ENCODE data around the gene DENND5A.

Gene DENND5A

DNA sequence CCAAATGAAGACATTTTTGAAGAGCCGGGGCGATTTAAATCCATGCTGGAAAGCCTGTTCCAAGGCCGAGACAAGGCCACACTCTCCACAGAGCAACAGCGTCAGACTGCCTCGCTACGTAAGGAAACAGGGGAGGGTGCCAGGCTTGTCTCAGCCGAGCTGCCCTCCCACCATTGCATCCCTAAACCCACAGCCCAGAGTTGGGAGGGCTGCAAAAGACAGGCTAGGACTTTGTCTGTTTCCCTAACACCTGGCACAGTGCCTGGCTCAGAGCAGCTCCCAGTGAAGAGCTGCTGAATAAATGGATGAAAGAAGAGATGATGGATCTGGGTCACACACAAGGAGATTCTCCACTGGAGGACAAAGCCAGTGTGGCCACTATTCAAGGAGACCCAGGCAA lies 122.4 kb downstream of the DENND5A start:
- FAIRE-seq (no peak), DNase-seq (ENCODE audit: insufficient read length, low spot score) (no peak)

DNA sequence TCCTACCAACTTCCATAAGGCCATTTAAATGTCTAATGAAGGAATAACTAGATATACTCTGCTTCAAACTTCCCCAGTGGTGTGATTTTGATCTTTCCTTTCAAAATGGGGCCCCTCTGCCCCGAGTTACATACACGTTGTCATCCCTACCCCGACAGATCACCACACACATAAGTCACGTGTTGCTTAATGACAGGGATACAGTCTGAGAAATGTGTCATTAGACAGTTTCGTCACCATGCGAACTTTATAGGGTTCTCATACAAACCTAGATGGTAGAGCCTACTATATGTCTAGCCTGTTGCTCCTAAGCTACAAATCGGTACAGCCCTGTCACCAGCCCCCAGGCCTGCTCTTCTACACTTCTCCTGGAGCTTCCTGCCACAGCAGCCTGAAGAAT lies 124.0 kb downstream of the DENND5A start:
- DNase-seq (ENCODE audit: insufficient read length, low spot score) (no peak), FAIRE-seq (no peak)

DNA sequence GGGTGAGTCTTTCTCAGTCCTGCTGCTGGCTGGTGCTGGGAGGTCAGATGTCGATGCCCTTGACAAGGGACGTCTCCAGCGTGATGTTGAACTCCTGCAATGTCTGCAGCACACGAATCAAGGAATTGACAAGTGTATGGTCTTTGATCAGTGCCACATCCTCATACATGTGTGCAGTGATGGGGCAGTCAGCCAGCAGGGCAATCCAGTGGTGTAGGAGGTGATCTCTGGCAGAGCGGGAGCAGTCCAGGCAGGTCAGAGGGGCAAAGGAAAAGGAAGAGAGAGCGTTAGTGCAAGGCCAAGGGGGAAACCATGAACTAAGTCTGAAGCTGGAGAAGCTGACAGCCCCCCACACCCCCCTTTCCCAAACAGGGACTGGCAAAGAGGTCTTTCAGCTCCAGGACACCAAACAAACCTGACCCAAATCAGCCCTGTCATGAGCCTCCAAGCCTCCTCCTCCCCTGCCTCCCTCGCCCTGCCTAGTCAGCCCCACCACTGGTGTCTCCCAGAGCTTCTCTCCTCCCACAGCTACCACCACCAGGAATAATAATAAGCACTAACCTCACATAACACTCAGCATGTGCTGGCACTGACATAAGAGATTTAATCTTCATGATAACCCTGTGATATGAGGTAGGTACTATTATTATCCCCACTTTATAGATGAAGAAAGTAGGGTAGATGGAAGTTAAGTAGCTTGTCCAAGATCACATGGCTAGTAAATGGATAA lies 125.4 kb downstream of the DENND5A start:
- DNase-seq (ENCODE audit: insufficient read length, low spot score) (no peak), FAIRE-seq (no peak)

DNA sequence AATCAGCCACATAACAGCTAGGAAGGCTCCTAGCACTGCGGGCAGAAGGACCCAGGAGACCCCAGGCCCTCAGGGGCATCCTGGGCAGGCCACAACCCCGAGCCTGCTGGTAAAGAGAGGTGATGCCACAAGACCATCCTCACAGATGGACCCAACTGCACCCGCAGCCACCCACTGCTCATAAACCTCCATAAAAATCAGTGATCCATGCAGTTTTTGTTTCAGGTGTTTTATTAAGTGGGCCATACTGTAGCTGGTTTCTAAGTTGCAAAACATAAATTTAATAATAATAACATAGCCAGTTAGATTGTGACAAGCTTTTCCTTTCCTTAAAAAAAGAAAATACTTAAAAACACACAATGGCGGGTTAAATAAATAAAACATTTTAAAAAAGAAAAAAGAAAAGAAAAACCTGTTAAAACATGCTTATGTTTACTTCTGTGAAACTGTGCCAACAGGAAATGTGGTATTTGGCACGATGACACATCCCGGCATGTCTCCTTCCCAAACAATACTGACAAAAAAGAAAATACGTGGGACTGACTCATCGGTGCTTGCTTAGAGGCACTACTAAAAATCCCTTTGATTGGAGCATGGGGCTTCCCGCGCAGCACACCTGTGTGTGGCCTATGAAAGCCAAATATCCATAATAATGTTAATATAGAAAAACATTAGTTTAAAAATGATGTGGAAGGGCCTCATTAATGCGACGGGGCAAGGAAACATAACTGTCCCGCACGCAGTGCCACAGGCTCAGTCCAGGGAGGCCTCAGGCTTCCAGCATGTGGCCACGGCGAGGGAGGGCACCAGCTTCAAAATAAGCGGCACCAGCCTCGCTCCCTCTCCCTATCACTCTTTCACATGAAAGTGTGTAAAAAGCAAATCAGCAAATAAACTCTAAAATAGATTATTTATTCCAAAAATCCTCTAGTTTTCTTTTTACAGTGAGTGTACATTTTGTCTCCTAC lies 126.3 kb downstream of the DENND5A start:
- no peak for FAIRE-seq
- DNase-seq (ENCODE audit: insufficient read length, low spot score) = no peak

DNA sequence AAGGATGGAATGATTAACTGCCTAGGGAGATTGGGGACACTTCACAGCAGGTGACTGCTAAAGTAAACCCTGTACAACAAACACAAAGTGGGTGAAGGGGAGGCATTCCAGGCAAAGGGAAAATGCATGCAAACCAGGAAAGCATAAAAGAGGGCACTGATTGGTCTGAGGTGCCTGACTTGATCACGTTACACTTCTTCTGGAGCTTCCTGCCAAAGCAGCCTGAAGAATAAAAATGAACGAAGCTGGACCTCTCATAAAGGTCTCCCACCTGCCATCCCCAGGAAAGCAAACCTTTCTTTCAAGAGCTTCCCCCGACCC lies 127.1 kb downstream of the DENND5A start:
- FAIRE-seq (no peak), DNase-seq (ENCODE audit: insufficient read length, low spot score) (no peak)

DNA sequence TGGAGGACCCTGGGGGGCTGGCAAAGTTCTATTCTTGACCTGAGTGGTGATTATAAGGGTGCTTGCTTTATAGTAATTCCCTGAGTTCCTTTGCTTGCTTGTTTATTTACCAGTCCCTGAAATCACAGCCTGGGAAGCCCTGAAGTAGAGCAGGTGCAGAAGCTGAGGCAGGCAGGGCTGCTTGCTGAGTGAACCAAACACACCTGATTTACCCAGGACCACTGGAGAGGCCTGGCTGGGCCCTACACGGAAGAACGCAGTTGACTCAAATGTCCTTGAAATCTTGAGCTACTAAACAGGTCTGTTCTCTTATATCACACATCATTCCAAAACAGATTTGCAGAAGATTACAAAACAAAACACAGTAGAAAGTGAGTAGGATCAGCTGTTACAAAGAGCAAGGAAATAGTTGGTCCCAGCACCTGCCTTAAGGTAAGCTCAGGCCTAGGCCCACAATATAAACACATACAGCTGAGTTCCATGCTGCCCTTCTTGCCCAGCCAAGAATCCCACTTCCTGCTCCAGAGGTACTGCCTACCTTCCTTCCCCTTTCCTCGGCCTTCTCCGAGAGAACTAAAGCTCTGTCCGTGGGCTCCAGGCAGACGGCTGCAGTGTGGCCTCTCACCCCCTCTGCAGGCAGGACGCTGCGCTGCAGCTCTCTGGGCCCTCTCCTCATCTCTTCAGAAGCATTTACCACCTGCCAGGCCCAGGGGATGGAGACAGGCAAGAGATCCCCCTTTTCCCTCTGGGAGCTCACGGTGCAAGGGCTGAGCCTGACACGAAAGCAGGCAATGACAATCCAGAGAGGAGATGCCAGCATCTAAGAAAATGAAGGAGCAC lies 127.6 kb downstream of the DENND5A start:
- FAIRE-seq (peak; percentile 76), DNase-seq (ENCODE audit: insufficient read length, low spot score) (peak; percentile 53)

DNA sequence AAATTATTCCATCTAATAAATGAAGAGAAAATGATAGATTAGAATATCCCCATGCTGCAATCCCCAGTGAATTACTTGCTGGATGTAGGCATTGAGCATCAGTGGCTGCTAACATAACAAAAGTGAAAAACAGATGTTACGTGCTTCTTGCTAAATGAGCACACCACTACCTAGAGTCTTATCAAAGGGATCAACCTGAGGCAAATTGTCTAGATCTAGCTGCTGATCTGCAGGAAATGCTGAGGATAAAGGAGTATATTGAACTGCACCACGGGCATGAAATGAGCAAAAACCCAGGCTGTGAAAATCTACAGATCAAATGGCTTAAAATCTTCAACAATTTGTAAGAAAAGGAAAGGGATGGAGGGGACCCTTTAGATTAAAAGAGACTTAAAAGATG lies 128.4 kb downstream of the DENND5A start:
- DNase-seq (ENCODE audit: insufficient read length, low spot score) = no peak
- no peak for FAIRE-seq

DNA sequence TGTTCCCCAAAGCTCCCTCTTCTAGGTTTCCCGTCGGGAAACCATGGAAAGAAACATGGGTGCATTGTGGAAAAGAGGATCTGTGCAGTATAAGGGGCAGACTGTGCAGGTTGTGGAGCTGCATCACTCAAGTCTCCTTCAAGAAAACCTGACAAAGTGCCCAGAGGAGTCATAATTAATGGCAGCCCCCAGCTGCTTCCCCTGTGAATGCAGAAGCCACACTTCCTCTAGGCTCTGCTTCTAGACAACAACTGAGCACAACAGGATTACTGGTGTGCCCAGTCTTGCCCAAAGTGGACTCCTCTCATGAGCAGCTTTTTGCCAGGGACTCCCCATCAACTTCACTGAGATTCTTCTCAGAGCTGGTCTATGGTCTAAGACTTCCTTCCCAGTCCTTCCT lies 131.2 kb downstream of the DENND5A start:
- FAIRE-seq (no peak), DNase-seq (ENCODE audit: insufficient read length, low spot score) (no peak)

DNA sequence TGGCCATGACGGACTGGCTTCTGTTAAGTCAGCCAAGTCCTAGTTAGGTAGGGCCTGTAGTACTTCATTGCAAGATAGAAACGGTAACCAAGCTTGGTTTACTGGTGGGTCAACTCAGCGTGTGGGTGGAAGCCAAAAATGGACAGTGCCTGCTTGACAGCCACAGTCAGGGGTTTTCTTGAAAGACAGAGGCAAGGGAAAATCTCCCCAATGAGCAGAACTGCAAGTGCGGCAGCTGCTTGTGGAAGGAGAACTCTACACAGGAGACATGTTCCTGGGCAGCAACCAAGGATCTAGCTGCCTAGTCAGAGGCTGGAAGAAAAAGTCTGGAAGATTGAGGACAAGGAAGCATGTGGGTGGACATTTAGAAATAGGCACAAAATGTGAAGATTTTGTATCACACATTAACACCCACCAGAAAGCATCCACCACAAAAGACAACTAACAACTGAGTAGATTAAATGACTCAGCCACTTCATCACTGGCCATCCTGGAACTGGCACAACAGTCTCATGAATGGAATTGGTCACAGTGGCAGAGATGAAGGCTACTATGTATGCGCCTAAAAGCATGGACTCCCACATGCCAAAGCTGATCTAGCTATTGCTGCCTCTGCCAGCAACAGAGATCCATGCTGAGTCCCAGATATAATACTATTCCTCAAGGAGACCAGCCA lies 132.8 kb downstream of the DENND5A start:
- DNase-seq (ENCODE audit: insufficient read length, low spot score) = no peak
- FAIRE-seq = no peak

DNA sequence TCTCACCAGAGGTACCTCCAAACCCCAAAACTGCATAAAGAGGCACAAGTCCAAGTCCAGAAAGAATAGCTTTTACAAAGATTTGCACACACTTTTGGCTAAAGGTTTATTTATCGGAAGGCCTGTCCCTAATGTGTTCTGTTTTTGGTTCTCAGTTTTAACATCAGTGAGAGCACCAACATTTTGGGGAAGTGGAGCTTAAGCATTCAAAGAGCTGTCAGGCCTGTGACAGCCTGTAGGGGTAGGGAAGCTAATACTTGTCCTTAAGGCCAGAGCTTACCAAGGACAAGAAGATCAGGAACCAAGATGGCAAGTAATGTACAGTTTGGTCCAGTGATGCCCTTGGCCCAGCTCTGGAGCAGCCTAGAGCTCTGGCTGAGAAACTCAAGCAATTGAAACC lies 134.9 kb downstream of the DENND5A start:
- DNase-seq (ENCODE audit: insufficient read length, low spot score) = no peak
- no peak for FAIRE-seq

DNA sequence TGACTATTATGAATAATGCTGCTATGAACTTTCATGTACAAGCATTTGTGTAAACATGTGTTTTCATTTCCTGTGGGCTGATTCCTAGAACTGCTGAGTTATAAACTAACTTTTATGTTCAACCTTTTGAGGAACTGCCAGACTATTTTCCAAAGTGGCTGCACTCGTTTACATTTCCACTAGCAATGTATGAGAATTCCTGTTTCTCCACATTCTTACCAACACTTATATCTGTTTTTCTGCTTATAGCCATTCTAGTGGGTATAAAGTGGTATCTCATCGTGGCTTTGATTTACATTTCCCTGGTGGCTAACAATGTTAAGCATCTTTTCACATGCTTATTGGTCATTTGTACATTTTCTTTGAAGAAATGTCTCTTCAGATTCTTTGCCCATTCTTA lies 138.5 kb downstream of the DENND5A start:
- DNase-seq (ENCODE audit: insufficient read length, low spot score) (no peak), FAIRE-seq (no peak)

DNA sequence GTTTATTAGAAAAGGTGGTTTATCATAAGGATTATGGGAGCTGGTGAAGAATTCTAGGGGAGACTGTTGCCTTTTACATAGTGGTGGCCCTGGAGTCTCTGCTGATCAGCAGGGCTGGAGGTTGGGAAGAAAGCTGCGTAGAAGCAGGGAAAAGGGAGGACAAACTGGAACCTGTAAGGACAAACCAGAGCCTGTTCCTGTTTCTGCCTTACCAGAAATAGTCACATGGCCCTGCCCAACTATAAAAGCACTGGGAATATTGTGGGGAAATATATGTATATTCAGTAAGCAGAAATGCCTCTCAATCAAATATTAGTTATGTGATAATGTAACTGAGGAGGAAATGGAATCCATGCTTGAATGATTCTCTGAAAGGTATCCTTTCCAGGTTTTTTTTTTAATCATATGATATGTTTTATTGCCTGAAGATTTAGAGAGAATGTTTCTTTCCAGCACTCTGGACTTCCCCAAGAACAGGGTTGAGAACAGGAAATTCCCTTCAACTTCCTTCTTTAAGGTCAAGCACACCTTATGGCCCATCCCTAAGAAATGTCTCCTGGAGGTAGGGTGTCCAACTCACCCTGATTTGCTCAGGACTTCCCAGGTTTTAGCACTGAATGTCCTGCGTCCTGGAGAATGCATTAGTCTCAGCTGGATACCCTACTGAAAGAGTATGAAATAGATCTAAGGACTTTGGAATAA lies 139.8 kb downstream of the DENND5A start:
- DNase-seq (ENCODE audit: insufficient read length, low spot score) = no peak
- FAIRE-seq = no peak

DNA sequence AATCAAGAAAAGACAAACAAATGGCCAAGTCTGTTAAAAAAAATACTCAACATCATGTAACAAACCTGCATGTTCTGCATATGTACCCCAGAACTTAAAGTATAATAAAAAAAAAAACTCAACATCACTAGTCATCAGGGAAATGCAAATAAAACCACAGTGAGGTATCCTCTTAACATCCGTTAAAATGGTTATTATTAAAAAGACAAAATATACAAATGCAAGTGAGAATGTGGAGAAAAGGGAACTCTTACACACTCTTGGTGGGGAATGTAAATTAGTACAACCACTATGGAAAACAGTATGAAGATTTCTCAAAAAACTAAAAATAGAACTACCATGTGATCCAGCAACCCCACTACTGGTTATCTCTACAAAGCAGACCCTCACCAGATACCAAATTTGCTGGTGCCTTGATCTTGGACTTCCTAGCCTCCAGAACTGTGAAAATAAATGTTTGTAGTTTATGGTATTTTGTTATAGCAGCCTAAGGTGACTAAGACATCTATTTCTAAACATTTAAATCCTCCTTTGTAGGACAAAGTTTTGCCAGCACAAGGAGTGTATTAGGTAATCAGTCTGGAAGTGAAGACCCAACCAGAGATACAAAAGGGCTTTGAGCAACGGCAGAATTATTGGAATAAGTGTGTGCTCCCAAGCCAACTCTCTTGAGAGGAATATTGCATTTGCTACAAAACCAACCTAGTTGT lies 141.4 kb downstream of the DENND5A start:
- FAIRE-seq = no peak
- no peak for DNase-seq (ENCODE audit: insufficient read length, low spot score)

DNA sequence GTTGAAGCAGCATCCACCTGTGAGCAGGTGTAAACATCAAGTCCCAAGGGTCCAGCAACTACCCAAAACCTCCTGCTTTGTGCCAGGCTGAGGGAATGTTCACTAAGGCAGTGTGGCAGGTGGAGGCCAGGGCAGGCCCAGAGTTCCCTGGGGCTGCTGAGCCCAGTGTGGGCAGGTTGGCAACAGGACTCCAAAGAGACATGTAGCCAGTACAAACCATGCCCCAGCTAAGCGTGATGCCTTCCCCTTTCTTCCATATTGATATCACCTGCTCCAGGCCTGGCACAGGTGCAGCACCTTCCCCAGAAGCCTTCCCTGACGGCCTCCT lies 143.7 kb downstream of the DENND5A start:
- FAIRE-seq (no peak), DNase-seq (ENCODE audit: insufficient read length, low spot score) (no peak)

DNA sequence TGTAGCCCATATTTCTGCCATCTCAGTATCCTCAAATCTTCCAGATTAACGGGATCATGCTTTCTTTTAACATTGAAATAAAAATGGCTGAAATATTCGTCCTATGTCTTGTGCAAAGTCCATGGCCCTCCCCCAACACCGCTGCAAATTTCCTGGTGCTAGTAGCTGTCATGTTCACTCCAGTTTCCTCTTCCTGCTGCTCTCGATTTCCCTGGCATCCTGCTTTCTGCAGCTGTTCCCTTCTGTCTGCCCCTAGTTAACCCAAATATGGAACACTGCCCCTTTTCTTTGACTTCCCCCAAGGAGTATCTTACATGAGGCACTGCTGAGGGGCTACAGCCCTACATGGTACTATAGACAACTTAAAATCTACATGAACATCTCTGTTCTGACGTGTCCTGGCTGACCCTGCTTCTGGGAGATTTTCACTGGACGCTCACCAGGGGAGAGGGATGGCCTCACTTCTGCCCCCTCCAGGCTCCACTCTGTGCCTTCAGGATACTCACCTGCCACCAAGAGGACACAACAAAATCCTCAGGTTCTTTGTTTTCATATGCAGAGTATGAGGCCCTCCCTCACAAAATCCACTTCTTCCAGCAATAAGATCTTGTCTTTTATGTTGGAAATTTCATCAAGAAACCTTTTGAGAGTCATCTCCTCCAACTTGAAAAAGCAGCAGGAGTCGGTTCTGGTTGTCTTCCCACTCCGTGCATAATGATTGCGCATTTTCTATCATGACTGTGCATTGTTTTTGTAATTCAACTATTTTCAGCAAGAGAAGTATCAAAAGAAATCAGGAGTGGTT lies 144.3 kb downstream of the DENND5A start:
- FAIRE-seq = no peak

DNA sequence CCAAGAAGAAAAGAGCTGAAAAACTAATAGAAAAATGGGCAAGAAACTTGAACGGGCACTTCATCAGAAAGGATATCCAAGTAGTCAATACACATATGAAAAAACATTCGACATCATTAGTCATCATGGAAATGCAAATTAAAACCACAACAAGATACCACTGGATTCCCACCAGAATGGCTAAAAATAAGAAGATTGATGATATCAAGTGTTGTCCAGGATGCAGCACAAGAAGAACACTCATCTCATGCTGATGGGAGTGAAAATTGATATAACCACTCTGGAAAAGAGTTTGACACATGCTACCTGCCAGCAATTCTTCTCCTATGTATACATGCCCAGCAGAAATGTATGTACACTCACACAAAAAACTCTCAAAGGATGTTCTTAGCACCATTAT lies 146.9 kb downstream of the DENND5A start:
- FAIRE-seq = no peak
- DNase-seq (ENCODE audit: insufficient read length, low spot score) = no peak

More for the DNA sequence above, 144.3 kb downstream of the DENND5A start:
- no peak for DNase-seq (ENCODE audit: insufficient read length, low spot score)

DNA sequence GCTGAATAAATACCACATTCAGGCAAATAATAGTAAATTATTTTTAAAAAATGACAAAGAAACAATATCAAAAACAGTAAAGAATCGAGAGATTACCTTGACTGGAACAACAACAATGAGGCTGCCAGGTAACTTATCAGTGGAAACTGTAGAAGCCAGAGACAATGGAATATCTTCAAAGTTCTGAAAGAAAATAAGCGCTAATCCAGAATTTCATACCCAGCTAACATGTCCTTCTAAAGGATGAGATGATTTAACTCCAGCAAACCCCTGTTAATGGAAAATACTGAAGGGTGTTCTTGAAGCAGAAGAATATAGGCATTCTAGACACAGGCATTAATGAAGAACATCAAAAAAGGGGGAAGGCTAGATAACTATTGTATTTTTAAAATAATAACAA lies 153.1 kb downstream of the DENND5A start:
- FAIRE-seq = no peak

DNA sequence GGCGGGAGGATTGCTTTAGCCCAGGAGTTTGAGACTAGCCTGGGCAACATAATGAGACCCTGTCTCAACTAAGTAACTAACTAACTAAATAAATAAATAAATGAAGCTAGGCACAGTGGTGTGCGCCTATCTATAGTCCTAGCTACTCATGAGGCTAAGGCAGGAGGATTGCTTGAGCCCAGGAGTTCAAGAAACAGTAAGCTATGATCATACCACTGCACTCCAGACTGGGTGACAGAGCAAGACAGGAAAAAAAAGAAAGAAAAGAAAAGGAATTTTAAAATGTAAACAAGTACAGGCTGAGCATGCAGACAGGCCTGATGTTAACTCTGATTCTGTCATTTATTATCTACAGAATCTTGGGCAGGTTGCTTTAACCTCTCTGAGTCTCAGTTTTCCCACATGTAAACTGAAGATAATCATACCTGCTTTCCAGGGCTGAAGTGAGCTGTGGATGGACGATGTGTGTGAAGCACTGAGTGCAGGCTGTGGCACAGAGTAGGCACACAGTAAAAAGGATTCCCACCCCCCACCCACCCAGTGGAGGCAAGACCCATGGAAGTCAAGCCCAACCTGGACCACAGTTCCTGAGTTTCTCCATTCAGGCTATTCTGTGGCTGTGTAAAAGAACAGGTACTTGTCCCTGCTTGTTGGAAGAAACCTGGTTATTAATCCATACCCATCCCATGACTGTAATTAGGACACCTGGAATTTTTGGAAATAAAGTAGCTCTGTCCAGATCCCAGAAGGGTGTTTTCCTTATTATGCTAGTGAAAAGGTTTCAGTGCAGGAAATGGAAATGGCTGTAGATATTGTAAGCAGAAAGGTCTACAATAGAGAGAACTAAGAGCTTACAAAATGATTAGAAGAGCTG lies 155.1 kb downstream of the DENND5A start:
- DNase-seq (ENCODE audit: insufficient read length, low spot score) (no peak), FAIRE-seq (no peak)

More for the DNA sequence above, 153.1 kb downstream of the DENND5A start:
- no peak for DNase-seq (ENCODE audit: insufficient read length, low spot score)

Measured in GM19239 (cell line).